ENCODE data around the gene COX6A1.

GRCh38 chr12:120447992-120448391, 10.1 kb downstream of the COX6A1 start:
- TF ChIP-seq CTCF (IDR thresholded peaks at IDR 0.05) (no peak), EZH2phosphoT487 (IDR thresholded peaks at IDR 0.05) (no peak), EZH2 (IDR thresholded peaks at IDR 0.05) (no peak)

Measured in neural progenitor cell (in vitro differentiated cells).